AML-193 (cell line): ENCODE results near the gene MPL.
"Not testable (repeated sequence)": the region's sequence is repeated elsewhere in the genome, so short reads cannot be mapped to it uniquely, and the experiment has no call there.

Experiments
- DNase-seq, 2 experiments: peaks; one replicate each; lab custom pipeline; 2025; lab: John Stamatoyannopoulos, UW

Gene MPL

DNA sequence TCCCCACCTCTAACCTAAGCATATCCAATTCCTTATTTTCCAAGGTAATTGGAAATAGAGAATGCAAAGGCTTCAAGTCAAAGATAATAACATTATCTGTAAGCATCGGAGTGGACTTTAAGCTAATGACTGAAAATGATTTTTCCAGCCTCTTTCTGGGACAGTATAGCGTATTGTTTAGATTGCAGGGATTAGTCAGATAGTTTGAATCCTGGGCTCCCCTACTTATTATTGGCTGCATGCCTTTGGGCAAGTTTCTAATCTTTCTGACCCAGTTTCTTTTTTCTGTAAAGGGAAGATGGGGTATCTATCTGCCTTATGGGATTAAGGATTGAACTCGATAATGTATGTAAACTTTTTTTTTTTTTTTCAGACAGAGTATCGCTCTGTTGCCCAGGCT is 19.6 kb downstream of the MPL start:
- DNase-seq: no peak

DNA sequence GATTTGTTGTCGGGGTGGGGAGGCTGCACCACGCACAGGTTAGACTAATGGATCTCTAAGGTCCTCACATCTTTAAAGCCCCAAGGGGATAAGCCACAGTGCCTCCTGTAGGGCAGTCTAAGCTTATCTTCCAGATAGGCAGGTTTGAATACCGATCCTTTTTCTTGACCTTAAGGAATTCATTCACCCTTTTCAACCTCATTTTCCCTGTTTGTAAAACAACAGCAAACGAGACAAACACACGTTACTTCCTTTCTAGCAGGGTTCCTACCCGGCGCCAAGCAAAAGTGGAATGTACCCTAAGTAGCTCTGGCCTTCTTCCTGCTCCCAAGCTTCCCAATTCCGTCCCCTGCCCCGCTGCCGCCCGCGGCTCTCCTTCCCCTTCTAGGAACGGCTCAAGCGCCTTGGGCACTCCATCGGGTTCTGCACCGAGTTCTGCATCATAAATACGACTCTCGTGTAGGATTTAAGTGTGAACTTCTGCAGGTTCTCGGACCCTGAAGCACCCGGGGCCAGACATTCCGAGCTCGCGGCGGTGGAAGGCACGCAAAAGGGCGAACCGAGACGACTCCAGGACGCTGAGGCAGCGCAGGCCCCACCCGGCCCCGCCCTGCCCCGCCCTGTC is 20.6 kb downstream of the MPL start:
- peak; percentile 62 to 67 for DNase-seq

- peak; percentile 93 to 94 for DNase-seq
Measured at GRCh38 chr1:43358746-43359693, 21.4 kb downstream of the MPL start, which contains the start of gene CDC20. TSS of gene CDC20 (plus strand) at chr1:43358981. CDS start at chr1:43359216, 235 bp downstream.

DNA sequence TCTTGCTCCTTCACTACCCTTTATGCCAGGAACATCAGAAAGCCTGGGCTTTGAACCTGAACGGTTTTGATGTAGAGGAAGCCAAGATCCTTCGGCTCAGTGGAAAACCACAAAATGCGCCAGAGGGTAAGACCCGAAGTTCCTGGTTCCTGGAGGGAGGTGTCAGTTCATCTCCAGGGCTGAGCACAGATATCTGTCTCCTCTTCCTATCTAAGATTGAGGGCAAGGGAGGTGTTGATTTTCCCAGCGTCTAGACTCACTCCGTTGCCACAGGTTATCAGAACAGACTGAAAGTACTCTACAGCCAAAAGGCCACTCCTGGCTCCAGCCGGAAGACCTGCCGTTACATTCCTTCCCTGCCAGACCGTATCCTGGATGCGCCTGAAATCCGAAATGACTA is 22.1 kb downstream of the MPL start:
- no peak for DNase-seq

DNA sequence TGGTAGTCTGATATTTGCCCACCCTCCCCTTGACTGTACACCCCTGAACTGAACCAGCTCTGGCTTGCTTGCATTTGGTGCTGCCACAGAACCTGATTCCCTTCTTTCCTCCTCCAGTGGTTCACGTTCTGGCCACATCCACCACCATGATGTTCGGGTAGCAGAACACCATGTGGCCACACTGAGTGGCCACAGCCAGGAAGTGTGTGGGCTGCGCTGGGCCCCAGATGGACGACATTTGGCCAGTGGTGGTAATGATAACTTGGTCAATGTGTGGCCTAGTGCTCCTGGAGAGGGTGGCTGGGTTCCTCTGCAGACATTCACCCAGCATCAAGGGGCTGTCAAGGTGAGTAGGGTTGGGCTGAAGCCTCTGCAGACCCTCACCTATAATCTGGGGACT is 23.0 kb downstream of the MPL start:
- DNase-seq: no peak

GRCh38 chr1:43363283-43363934 is 25.8 kb downstream of the MPL start:
- DNase-seq: no peak

DNA sequence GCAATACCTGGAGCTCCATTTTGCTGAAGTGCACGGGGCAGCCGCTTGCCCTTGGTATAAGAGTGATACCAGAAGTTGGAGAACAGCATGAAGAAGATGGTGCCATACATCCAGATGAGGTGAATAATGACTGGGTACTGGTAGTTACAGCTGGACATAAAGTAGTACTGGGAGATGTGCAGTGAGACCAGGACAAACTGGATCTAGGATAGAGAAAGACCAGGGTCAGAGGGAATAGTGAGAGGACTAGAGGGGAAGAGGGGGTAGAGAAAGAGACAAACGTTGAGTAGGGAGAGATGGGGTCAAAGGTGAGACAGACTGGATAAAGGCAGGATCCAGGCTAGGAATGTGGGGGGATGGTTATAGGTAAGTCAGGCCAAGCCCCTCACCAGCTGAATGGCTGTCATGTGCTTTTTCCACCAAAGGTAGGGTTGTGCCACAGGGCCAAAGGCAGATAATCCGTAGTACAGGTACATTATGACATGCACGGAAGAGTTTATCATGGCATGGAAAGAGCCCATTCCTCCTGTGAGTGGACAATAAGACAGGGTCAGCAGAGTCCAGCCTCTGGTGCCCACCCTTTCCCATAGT is 26.4 kb downstream of the MPL start:
- no peak for DNase-seq

DNA sequence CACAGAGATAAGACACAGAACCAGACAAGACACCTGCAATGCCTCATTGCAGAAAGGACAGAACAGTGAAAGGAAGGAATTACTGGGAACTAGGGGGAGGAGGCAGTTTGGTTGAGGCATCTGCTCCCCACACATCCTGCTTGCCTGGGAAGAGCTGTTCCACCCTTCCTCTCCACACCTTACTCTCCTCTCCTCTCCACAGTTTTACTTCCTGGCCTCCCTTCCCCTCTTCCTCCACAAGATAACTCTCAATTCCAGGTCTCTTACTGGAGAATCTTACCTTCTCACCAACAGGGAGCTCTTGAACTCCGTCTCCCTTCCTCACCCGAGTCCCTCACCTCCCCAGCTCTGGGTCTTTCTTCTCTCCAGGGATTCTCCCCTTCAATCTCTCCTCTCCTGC is 28.1 kb downstream of the MPL start:
- DNase-seq: no peak

- no peak for DNase-seq
Measured at GRCh38 chr1:43366179-43366578, 28.6 kb downstream of the MPL start.

GRCh38 chr1:43366601-43367025 is 29.0 kb downstream of the MPL start:
- no peak for DNase-seq

- no peak for DNase-seq
Measured at GRCh38 chr1:43367026-43367903, 29.6 kb downstream of the MPL start.

DNA sequence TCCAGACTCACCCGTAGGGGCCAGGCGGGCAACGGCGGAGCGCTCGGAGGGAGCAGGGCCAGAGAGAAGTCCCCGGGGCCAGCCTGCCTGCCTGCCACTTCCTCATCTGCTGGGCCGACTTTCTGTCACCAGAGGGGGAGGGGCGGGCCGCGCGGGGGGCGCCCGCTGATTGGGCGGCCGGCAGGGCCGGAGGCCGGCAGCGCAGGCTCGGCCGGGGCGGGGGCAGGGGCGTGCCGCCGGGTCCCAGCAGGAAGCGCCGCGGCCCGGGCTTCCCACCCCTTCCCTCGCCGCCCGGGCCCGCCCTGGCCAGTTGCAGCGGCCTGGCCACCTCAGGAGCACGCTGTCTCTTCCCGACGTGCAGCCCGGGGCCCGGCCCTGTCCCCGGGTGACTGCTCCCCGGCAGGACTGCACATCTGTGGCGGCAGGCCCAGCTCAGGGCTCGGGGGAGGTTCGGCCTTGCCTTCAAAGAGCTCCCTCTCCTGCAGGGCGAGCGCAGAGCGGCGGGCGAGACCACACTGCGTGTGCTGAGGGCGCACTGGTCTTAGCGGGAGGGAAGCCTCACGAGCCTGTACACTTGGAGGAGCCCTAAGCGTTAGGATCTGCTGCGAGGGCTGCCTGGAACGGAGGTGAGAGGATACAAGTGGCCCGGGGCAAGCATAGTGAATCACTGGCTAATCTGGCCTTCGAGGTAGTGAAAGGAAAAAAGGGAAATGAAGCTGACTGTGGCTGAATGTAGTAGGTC is 30.5 kb downstream of the MPL start, which contains the start of gene ELOVL1:
ELOVL1 (minus strand) TSS at position 108 of the 742 bp plus-strand sequence. CDS start 2,402 bp downstream, outside the sequence.
- DNase-seq: peak; percentile 85 to 87

- no peak for DNase-seq
Measured at GRCh38 chr1:43368646-43369020, 31.0 kb downstream of the MPL start.

DNA sequence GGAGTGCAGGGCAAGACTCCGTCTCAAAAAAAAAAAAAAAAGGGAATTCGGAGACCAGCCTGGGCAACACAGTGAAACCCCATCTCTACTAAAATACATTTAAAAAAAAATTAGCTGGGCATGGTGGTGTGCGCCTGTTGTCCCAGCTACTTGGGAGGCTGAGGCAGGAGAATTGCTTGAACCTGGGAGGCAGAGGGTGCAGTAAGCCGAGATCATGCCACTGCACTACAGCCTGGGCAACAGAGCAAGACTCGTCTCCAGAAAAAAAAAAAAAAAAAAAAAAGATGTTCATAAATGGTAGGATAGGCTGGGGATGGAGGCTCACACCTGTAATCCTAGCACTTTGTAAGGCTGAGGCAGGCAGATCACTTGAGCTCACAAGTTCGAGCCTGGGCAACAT is 32.2 kb downstream of the MPL start:
- DNase-seq: not testable (repeated sequence)

DNA sequence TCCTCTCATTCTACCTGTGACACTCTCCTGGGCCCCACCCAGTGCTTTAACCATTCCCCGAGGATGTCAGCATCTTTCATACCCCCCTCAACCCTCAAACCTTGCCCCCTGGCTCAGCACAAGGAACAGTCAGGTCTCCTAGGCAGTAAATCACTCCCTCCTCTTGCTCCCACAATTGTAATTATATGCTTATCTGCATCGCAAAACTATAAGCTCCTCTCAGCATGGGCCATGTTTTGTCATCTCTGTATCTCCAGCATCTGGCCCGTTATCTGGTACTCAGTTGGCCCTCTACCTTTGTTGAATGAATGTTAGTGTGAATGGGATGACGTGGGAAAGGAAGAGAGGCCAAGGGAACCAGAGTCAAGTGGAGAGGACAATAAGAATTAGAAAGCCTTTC is 32.9 kb downstream of the MPL start:
- DNase-seq: no peak

DNA sequence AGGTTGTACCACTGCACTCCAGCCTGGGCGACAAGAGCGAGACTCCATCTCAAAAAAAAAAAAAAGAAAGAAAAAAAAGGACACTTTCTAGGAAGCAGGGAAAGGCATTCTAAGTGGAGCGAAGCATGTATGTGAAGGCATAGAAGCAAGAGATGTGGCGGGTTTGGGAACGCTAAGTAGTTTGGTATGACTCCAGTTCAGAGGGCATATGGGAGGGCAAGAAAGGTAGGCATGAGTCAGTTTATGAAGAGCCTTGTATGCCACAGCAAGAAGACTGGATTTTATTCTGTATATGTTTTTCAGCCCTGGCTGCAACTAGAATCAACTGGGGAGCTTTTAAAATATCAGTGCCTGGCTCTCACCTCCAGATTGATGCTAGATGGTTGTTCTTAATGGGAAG is 34.6 kb downstream of the MPL start:
- DNase-seq: no peak

DNA sequence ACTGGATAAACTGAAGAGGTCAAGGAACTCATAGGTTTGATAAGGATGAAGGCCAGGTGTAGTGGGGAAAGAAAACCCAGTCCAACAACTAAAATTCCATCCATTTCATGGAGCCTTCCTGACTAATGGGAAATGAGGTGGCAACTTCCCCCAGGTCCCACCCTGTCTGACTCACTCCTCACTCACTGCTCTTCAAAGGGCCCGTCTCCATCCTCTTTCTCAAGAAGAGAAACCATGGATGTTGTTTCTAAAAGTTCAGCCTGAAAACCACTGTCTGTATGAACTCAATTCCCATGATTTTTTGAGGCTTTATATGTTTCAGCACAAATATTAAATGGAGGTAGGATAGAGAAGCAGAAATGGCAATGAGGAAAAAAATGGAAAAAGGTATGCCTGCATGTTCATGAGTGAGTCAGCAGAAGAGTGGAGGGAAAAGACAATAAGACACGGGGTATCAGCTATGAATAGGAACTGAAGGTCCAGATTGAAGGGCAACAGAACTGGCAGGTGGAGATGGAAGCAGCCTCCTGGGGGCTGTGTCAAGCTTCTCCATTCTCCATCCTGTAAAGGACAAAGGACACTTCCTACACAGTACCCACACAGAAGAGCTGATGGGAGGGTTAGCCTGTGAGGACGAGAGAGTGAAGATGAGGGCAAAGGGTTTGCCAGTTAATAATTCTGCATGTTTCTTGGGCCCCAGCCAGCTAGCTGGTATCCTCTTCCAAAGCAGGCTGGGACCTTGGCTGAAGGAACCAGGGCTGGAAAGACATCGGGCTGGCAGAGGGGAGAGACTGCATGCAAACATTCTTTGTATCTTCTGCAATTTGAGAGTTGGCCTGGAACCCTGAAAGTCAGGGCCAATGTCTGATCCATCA is 35.7 kb downstream of the MPL start:
- DNase-seq: no peak

- no peak for DNase-seq
Measured at GRCh38 chr1:43376723-43377235, 39.2 kb downstream of the MPL start.

DNA sequence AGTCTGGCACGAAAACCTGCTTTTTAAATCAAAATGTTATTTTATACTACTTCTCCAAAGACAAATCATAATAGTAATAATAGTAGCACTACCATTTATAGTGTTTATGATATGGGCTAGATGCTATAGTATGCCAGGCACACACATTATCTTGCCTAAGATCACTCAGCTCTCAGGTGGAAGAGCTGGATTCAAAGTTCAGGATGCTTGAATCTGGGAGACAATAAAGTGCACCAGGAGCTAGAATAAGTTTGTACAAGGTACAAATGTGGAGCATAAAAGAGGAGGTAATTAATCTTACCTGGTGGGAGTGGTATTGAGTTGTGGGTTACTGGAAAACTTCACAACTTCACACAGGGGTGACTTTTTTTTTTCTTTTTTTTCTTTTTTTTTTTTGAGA is 40.2 kb downstream of the MPL start:
- no peak for DNase-seq
